GM23248 (cell line): ENCODE data around the gene CCDC169. TPM values are rescaled to one million over a fixed set of nuclear protein-coding genes. Genes with fewer than 3 reads are reported as not detected.

ENCODE experiments used
- DNase-seq: peaks from one replicate; pipeline ENCODE4 v3.0.0-alpha.2; 2015
- H2AFZ ChIP-seq: fragments of 200-600 bp; sonication (generic); 2 replicates; pipeline ENCODE4 v1.6.1; 2016; ENCODE audit warnings: antibody characterized with exemption
- H3F3A ChIP-seq: fragments of 200-600 bp; sonication (generic); 2 replicates; pipeline ENCODE4 v1.6.1; 2016; ENCODE audit warnings: mild to moderate bottlenecking, antibody characterized with exemption, mixed run types; ENCODE audit not compliant: insufficient read depth
- H3K27ac ChIP-seq: fragments of 200-600 bp; sonication (generic); 2 replicates; pipeline ENCODE4 v1.5.1; 2016; ENCODE audit warnings: mild to moderate bottlenecking
- H3K27me3 ChIP-seq: fragments of 200-600 bp; sonication (generic); replicated peaks from 2 replicates; pipeline ENCODE4 v1.6.1; 2016; ENCODE audit warnings: mild to moderate bottlenecking; ENCODE audit not compliant: insufficient read depth
- H3K36me3 ChIP-seq: fragments of 200-600 bp; sonication (generic); 2 replicates; pipeline ENCODE4 v1.6.1; 2016; ENCODE audit warnings: low read depth, mild to moderate bottlenecking
- H3K4me1 ChIP-seq: fragments of 200-600 bp; sonication (generic); 2 replicates; pipeline ENCODE4 v1.6.1; 2016; ENCODE audit warnings: mild to moderate bottlenecking; ENCODE audit not compliant: insufficient read depth
- H3K4me2 ChIP-seq: fragments of 200-600 bp; sonication (generic); one replicate; pipeline ENCODE4 v1.6.1; 2016; ENCODE audit warnings: mild to moderate bottlenecking; ENCODE audit not compliant: unreplicated experiment
- H3K4me3 ChIP-seq: fragments of 200-600 bp; sonication (generic); 2 replicates; pipeline ENCODE4 v1.5.1; 2016; ENCODE audit warnings: mild to moderate bottlenecking
- H3K79me2 ChIP-seq: fragments of 200-600 bp; sonication (generic); 2 replicates; pipeline ENCODE4 v1.6.1; 2016; ENCODE audit warnings: mild to moderate bottlenecking; ENCODE audit not compliant: insufficient read depth
- H3K9ac ChIP-seq: fragments of 200-600 bp; sonication (generic); 2 replicates; pipeline ENCODE4 v1.6.1; 2016; ENCODE audit warnings: mild to moderate bottlenecking
- H3K9me2 ChIP-seq: fragments of 200-600 bp; sonication (generic); 2 replicates; pipeline ENCODE4 v1.6.1; 2016; ENCODE audit warnings: mixed run types, mild to moderate bottlenecking, moderate library complexity; ENCODE audit not compliant: insufficient read depth
- H3K9me3 ChIP-seq: fragments of 200-600 bp; sonication (generic); one replicate; pipeline ENCODE4 v1.6.1; 2017; ENCODE audit warnings: low read depth
- H4K20me1 ChIP-seq: fragments of 200-600 bp; sonication (generic); 2 replicates; pipeline ENCODE4 v1.6.0; 2016; ENCODE audit not compliant: insufficient read depth
- EZH2 ChIP-seq: fragments of 200-600 bp; sonication (generic); IDR thresholded peaks from 2 replicates; pipeline ENCODE4 v1.6.1; 2018; ENCODE audit warnings: antibody characterized with exemption, mild to moderate bottlenecking; ENCODE audit not compliant: insufficient read depth, poor library complexity, severe bottlenecking
- EZH2phosphoT487 ChIP-seq: fragments of 200-600 bp; sonication (generic); IDR thresholded peaks from 2 replicates; pipeline ENCODE4 v1.6.1; 2018; ENCODE audit warnings: antibody characterized with exemption, moderate library complexity, mild to moderate bottlenecking, low read depth; ENCODE audit not compliant: insufficient read depth
- WGBS, 2 experiments: methylation state at CpG; one replicate each; pipeline ENCODE4 v1.1.6; 2015 to 2017; ENCODE audit warnings: low lambda C conversion rate in 2 of 2, low coverage in 1 of 2; ENCODE audit errors: missing lambda C conversion rate in 2 of 2; 5-methylcytosine and 5-hydroxymethylcytosine counted together
- in situ Hi-C: fragments of 300-500 bp; cut with MboI; formaldehyde crosslinking; loops from 2 replicates; pipeline ENCODE4 v1.15.0; 2020
- polyA plus RNA-seq: library from polyadenylated mRNA; unstranded; fragments of >200 nt; fragmentation: Nextera tagmentation; extraction: Ambion mirVana; gene quantifications from 2 replicates; pipeline ENCODE4 v1.2.1, GENCODE V29; 2016
- small RNA-seq: library from RNA; depleted of rRNA; stranded (forward); fragments of <200 nt; gene quantifications from one replicate; pipeline ENCODE3, GENCODE V24; 2014; ENCODE audit warnings: low read depth, low replicate concordance
- total RNA-seq: library from RNA; depleted of rRNA; stranded (reverse); fragments of >200 nt; shearing (Covaris generic); gene quantifications from 2 replicates; pipeline ENCODE4 v1.2.3, GENCODE V29; 2014; rRNA removed

Gene CCDC169
- total and polyA plus RNA-seq, 2 experiments from 2014 or later = 0.22 to 0.63 TPM

- Histone ChIP-seq H3K4me2 (no peak overlapping the region), H3F3A (no peaks in the 10 kb centered on the region), H3K4me1 (peaks cover 13% of the 10 kb centered on the region), H3K36me3 (no peaks in the 10 kb centered on the region), H3K4me3 (no peak overlapping the region), H2AFZ (no peak overlapping the region), H3K9me3 (no peaks in the 10 kb centered on the region), H3K27me3 (no peaks in the 10 kb centered on the region), H4K20me1 (no peaks in the 10 kb centered on the region), H3K27ac (no peak overlapping the region), H3K79me2 (no peaks in the 10 kb centered on the region), H3K9me2 (no peaks in the 10 kb centered on the region), H3K9ac (no peak overlapping the region)
- 71 to 88% methylated on average over 1 of the region's 1 CpG for WGBS, 2 experiments
- in situ Hi-C loops = no loop called here
- DNase-seq = no peak
- no peak for TF ChIP-seq EZH2
- no peak for TF ChIP-seq EZH2phosphoT487
Observed at GRCh38 chr13:36188441-36188840, 109.2 kb downstream of the CCDC169 start.

GRCh38 chr13:36183901-36184300 is 113.7 kb downstream of the CCDC169 start:
- Histone ChIP-seq H3K36me3 (no peaks in the 10 kb centered on the region), H3K4me2 (no peak overlapping the region), H2AFZ (no peak overlapping the region), H3K27ac (no peak overlapping the region), H3K27me3 (no peaks in the 10 kb centered on the region), H4K20me1 (no peaks in the 10 kb centered on the region), H3K9me3 (no peaks in the 10 kb centered on the region), H3K4me1 (no peaks in the 10 kb centered on the region), H3F3A (no peaks in the 10 kb centered on the region), H3K4me3 (no peak overlapping the region), H3K9me2 (no peaks in the 10 kb centered on the region), H3K9ac (no peak overlapping the region), H3K79me2 (no peaks in the 10 kb centered on the region)
- in situ Hi-C loops = no loop called here
- no peak for TF ChIP-seq EZH2phosphoT487
- TF ChIP-seq EZH2 = no peak
- no peak for DNase-seq

Small RNAs within 50 kb of the gene (small RNA-seq; reads per million reads assigned to genes)
- not detected for gene RNU6-71P

Other genes with a start within 250 kb of the CCDC169 start
- gene DCLK1, start 166.4 kb downstream of the CCDC169 start, total RNA-seq = 0.25 and 0.65 TPM in 2 replicates
- gene DCLK1, start 166.4 kb downstream of the CCDC169 start, polyA plus RNA-seq = 0.34 and 0.48 TPM in 2 replicates
- gene SOHLH2, start 83.3 kb downstream of the CCDC169 start, total RNA-seq = not detected in 2 replicates
- gene SOHLH2, start 83.3 kb downstream of the CCDC169 start, polyA plus RNA-seq = not detected in 2 replicates
- 77.1 and 82.4 TPM in 2 replicates for gene SPART, start 48.6 kb upstream of the CCDC169 start, total RNA-seq
- 66.3 and 72.8 TPM in 2 replicates for gene SPART, start 48.6 kb upstream of the CCDC169 start, polyA plus RNA-seq
- not detected in 2 replicates for gene CCNA1, start 134.7 kb upstream of the CCDC169 start, total RNA-seq
- gene CCNA1, start 134.7 kb upstream of the CCDC169 start, polyA plus RNA-seq = not detected in 2 replicates